ENCODE results near the gene BMP3. TPM values are rescaled to one million over a fixed set of nuclear protein-coding genes. Genes with fewer than 3 reads are reported as not detected.
"Not testable (repeated sequence)": the region's sequence is repeated elsewhere in the genome, so short reads cannot be mapped to it uniquely, and the experiment has no call there.

BMP3 gene
- total and polyA plus RNA-seq, 8 donors = 0.02 to 0.09 (median 0.04) TPM; not detected in 3

DNA sequence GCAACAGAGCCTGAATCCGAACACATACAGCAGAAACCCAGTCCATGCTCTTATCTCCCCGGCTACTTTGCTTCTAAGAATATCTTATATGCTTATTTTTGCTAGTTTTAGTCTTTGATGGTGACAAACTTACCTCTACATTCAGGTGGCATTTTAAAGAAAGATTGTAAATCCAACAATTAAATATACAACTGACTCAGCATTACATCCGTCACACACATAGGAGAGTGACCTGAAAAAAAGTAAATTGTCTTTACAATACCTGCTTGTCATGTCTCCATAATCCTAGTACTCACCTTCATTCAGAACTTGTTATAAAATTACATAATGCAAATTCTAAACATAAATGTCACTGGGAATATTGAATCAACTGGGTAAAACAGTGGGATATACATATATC, 30.6 kb upstream of the BMP3 start:
- ATAC-seq (no peak), DNase-seq (no peak), FAIRE-seq (no peak)
- Histone ChIP-seq H3K4me1 (no peaks in the 10 kb centered on the region), H3K4me3 (no peak overlapping the region), H3K36me3 (no peaks in the 10 kb centered on the region), H3K27me3 (no peaks in the 10 kb centered on the region), H3K27ac (no peak overlapping the region), H3K9me3 (no peaks in the 10 kb centered on the region)
- 72 to 91% methylated on average over 3 of the region's 3 CpGs for WGBS, 2 donors
- TF ChIP-seq CTCF (IDR thresholded peaks at IDR 0.05) = no peak
- intact Hi-C loops (cut with DNase I) = no loop called here

DNA sequence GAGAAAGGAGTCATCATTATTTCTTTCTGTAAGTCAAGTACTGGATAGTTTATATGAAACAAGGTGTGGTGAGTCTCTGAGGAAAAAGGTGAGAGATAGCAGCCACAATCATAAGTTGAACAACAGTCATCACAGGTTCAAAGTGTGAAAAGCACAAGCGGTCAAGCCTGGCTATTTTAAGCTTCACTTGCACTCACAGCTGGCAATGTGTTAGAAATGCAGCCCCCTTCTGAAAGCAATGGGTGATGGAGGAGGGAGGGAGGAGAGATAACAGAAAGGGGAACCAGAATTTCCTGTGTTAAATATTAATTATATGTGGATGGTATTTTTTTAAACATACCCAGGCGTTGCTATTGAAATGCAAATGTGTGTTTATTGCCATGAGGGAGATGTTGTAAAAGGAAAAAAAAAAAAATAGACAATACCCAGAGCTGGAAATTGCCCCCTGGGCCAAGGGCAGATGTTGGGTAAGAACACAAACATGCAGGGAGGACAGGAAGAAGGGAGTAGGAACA, 26.9 kb upstream of the BMP3 start:
- H3K36me3 ChIP-seq = no peaks in the 10 kb centered on the region
- no peak for TF ChIP-seq CTCF (IDR thresholded peaks at IDR 0.05)
- ATAC-seq (no peak), FAIRE-seq (no peak), DNase-seq (no peak)
- WGBS, 2 donors = 23 to 51% methylated on average over 2 of the region's 2 CpGs
- intact Hi-C loops (cut with DNase I) = no loop called here
- no peaks in the 10 kb centered on the region for H3K4me1 ChIP-seq
- H3K9me3 ChIP-seq = no peaks in the 10 kb centered on the region
- no peaks in the 10 kb centered on the region for H3K27me3 ChIP-seq
- H3K27ac ChIP-seq = no peak overlapping the region
- H3K4me3 ChIP-seq = no peak overlapping the region

- no peaks in the 10 kb centered on the region for H3K9me3 ChIP-seq
- no peaks in the 10 kb centered on the region for H3K4me1 ChIP-seq
- WGBS, 2 donors = 65 to 71% methylated on average over 2 of the region's 2 CpGs
- no peaks in the 10 kb centered on the region for H3K36me3 ChIP-seq
- FAIRE-seq = no peak
- no peak overlapping the region for H3K4me3 ChIP-seq
- H3K27ac ChIP-seq = no peak overlapping the region
- intact Hi-C loops (cut with DNase I) = no loop called here
- no peak for DNase-seq
- ATAC-seq = no peak
- H3K27me3 ChIP-seq = no peaks in the 10 kb centered on the region
- TF ChIP-seq CTCF (IDR thresholded peaks at IDR 0.05) = no peak
Measured at GRCh38 chr4:81007417-81007816, 23.1 kb upstream of the BMP3 start.

- H3K36me3 ChIP-seq; DNase-seq; FAIRE-seq; ATAC-seq; H3K4me1 ChIP-seq; H3K9me3 ChIP-seq; intact Hi-C loops (cut with DNase I); H3K27me3 ChIP-seq; H3K4me3 ChIP-seq; H3K27ac ChIP-seq: not testable (repeated sequence)
- WGBS, 2 donors = 47 to 76% methylated on average over 2 of the region's 2 CpGs
Measured at GRCh38 chr4:81016566-81016965, 13.9 kb upstream of the BMP3 start.

DNA sequence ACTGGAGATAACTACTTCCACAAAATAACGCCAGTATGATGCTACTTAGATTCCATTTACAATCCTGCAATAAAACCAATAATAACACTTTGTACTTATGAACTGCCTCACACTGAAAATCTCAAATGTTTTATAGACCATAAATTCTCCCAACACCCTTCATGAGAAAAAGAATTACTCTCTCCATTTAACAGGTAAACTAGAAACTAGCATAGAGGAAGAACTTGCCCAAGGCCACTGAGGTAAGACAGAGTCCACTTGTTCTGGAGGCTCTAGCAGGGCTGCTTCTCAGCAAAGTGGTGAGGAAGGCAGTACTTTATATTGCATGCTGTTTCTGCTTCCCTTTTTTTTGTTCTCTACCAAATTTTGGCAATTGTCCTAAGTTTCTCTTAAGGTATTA, 11.5 kb upstream of the BMP3 start:
- no peak overlapping the region for H3K27ac ChIP-seq
- no peaks in the 10 kb centered on the region for H3K9me3 ChIP-seq
- no peak overlapping the region for H3K4me3 ChIP-seq
- DNase-seq (no peak), FAIRE-seq (no peak), ATAC-seq (no peak)
- intact Hi-C loops (cut with DNase I) = no loop called here
- TF ChIP-seq CTCF (IDR thresholded peaks at IDR 0.05) = no peak
- H3K4me1 ChIP-seq = peaks cover 6 to 12% (median 7%) of the 10 kb centered on the region in 3 donors
- no peaks in the 10 kb centered on the region for H3K27me3 ChIP-seq
- 70 to 91% methylated on average over 1 of the region's 1 CpG for WGBS, 2 donors
- H3K36me3 ChIP-seq = no peaks in the 10 kb centered on the region
